LoVo (cell line): ENCODE measurements around the gene DCBLD1.
"Not testable (repeated sequence)": the region's sequence is repeated elsewhere in the genome, so short reads cannot be mapped to it uniquely, and the experiment has no call there.

ENCODE experiments used
- DNase-seq: peaks from one replicate; pipeline ENCODE4 v3.0.0-alpha.2; 2016; ENCODE audit warnings: low spot score

Gene DCBLD1

DNA sequence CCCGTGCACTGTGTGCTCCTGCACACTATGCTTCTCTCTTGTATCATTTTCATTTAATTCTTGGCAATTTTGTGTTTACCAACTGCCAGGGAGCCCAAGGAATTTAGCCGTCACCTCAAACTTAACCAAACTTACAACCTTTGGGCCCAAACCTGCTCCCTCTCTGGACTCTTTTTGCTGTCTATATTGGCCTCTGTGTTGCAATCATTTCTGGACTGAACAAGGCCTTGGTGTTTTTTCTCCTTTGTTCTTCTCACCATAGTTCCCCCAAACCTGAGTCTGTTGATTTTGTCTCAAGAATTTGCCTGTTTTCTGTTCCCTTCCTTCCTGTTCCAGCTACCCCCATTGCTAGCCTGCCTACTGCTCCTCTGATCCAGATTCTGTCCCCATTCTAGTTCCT is 19.2 kb downstream of the DCBLD1 start:
- DNase-seq: no peak

DNA sequence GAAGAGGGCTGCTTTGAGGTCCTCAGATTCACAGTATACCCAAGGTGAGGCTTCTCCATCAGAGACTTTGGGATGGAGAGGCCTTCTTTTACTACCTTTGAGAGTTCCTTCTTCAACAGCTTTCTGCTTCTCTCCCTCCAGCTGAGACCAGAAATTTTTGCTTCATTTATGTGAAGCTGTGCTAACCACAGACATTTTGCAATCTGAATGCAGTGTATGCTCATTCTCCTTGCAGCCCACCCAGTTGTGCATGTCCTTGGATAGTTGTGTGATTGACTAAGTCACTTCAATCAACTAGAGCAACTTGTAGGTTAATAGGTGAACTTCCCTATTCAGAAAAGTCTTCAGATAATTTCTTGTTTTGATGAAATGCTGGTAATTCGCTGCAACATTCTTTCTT is 20.1 kb downstream of the DCBLD1 start:
- DNase-seq: no peak

DNA sequence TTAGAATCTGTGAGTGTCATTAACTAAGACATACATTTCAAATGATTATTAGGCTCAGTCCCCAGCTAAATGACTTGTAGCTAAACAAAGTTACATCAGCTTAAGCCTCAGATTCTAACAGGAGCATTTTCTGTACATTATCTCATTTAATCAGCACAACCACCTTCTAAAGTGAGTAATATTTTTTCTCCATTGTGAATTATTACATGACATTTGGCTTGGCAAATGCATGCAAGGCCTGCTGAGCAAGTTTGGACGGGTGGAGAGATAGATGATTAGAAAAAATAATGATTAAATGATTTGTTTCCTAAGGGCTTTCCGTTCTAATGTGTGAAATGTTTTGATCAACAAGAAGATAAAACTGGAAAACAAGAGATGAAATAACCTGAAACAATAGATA is 20.7 kb downstream of the DCBLD1 start:
- no peak for DNase-seq

DNA sequence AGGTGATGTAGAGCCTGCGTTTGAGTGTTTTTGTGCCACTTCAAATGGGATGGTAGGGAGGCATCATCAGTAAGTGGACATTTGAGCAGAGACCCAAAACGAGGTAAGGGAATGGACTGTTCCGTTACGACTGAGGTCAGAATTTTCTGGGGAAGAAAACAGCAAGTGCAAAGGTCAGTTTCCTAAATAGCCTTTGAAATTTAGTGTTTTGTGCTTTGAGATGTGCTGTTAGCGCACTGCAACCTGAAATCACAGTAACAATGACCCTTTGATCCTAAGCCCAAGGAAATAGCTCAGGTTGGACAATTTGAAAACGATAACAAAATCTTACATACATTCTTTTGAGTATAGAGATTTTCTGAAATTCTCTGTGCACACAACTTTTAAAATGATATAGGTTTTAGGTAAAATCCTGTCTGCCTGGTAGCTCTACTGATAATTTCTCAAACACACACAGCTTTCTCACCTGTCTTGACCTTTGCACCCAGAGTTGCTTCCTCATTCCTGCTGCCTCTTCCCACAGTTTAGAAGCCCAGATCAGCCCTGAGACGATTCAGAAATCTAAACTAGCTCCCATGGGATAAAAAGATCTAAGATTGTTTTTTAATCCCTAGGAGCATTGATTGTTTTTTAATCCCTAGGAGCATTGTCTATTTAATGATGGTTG is 22.1 kb downstream of the DCBLD1 start:
- peak; percentile 46 for DNase-seq

DNA sequence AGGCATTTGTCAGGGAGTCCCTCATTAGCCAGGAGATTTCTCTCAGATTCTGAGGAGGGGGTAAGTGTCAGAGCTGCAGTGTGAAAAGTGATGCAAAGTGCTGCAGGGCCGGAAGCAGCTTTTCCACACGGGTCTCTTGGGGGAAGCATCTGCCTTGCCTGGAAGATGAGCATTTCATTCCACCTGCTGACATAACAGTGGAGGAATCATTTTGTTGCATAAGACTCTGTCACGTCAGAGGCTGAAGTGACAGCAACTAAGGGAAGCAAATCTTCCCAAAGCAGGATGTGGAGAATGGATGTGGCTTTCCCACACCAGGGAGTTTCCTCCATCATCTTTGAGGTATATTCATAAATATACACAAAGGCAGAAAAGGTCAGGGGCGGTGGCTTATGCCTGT is 22.8 kb downstream of the DCBLD1 start:
- DNase-seq: no peak

DNA sequence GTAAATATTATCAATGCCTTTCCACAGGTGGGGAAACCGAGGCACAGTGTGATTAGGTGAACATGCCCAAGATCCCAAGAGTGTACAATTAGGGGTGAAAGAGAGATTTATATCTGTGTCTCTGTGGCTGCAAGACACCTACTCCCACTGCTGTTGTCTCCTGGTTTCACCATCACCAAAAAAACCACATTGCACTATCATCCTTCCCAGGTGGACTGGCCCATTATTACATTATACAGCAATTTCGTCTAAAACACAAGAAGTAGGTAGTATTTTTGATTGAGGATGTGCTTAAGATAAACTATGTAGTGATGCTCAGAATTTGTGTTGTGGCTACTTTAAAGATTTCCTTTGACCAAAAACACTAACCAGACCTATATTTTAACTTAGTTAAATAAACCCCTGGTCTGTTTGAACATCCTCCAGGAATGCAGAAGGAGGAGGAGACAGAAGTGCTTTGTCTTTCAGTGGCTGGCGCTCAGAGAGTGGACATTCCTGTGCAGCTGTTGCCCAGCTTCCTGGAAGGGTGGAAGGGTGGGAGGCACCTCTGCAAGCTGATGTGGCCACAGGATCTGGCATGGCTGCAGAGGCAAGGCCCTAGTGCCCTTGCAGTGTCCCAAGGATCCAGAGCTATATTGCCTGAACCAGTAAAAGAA is 23.8 kb downstream of the DCBLD1 start:
- no peak for DNase-seq

DNA sequence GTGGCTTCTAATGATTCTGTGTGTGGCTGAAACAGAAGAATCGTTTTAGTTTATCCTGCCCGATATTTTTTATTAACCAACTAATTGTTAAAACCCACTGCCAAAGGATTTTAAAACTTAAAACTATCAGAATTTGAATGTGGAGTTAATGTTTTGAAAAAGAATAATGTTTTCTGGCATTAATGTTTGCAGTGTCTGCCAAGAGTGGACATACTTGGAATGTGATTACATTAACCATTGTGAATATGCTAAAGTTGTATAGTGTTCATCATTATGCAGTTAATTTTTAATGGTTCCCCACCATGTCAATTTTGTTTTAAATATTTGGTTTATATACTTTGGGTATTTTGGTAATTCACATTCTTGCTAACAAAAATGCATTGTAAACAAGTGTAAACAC is 24.4 kb downstream of the DCBLD1 start:
- DNase-seq: no peak

DNA sequence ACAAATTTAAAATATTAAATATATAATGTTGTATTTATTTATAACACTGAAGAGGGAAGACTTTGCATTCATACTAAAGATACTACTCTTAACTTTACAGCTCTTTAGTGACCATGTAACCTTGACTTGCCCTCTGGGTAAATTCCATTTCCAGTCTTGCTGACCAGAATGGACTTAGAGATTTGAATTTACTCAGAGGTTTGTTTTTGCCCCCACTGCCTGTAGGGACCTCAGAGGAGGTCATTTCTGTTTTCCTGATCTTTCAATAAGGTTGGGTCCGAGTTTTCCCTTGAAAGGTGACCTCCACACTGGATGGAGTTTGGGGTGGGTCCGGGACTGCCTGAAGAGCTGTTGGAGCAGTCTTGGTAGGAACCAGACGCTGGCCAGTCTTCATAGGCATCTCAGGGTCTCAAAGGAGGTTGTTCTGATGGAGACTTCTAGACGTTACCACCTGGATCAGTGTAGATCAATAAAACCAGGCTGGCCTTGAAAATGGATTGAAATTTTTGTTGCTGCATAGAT is 26.0 kb downstream of the DCBLD1 start:
- no peak for DNase-seq

DNA sequence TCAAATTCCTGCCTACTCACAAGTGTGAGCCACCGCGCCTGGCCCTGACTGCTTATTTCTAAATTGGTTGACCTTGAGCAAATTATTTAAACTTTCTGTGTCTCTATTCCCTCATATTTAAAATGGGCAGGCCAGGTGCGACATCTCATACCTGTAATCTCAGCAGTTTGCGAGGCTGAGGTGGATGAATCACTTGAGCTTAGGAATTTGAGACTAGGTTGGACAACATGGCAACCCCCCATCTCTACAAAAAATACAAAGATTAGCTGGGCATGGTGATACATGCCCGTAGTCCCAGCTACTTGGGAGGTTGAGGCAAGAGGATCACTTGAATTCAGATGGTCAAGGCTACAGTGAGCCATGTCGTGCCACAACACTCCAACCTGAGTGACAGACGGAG is 26.5 kb downstream of the DCBLD1 start:
- DNase-seq: no peak

DNA sequence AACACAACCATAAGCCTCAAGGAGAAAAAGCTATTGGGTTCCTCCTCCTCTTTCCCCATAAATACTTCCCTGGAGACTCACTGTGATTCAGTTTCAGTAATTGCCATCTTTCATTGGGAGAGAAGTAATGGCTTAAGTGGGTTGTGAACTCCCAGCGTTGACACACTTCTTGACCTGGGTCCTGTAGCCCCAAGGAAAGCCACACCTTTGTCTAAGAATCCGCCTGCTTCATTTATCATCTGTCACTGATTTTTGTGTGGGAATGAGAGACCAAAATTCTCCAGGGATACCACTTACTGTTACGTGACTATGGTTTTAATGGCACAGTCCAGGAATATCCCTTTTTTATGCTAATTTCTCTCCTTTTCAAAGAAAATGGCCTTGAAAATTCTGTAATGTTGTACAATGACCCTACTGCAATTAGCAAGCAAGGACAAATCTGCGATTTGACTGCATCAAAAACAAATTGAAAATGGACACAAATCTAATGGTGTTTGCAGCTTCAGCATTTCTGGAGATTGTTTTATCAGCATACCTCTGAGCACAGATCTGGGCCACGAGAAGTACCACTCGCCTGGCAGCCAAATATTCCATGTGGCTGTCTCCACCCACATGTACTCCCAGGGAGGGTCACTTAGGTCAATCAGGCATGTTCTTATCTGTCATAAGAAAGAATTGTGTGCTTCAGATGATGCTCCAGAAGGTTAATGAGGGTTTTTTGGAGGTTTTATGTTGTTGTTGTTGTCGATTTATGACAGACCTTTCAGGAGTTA is 29.8 kb downstream of the DCBLD1 start:
- DNase-seq: no peak

DNA sequence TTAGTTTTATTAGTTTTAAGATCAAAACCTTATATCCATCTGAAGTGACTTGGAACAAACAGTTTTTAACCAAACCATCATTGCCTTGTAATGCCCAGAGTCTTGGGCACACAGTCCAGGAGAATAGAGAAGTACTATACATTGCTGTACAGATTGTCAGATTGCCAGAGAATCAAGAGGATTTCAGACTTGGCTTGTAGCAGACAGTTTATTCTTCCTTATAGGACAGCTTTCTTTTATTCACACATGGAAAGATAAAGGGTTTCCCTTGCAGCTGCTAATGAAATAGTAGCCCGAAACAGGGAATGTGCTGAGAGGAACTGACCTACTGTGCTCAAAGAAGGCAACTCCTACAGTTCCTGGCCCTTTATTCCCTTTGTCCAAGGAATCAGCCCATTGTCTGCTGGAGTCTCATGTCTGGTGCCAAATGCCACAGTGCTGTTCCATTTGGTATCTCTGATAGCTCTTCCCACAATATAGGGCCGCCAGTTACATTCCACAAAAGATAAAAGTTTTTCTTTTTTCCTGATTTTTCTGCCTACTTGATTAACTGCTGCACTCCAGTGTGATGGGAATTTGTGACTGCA is 30.6 kb downstream of the DCBLD1 start:
- no peak for DNase-seq

DNA sequence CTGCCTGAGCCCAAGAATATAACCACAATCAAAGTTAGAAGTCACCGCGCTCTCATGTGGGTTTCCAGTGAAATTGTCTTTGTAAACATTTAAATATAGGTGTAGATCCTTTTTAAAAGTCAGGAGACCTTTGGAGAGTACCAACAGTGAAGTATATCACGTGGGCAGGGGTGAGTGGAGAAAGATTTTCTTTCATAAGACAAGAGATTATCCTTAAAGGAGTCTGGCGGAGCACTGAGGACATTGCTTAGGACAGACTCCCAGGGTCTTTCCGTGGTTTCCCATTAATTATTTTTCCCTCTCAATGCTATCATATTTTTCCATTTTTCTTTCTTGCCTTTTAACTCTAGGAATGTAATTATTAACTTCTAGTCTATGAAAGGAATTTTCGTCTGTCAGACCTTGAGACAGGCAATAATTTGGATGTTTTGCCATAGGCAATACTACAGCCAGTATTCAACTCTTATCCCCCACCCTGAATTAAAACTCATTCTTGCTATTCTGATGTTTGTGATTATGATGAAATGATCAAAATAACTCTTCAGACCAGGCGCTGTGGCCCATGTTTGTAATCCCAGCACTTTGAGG is 31.4 kb downstream of the DCBLD1 start:
- no peak for DNase-seq

DNA sequence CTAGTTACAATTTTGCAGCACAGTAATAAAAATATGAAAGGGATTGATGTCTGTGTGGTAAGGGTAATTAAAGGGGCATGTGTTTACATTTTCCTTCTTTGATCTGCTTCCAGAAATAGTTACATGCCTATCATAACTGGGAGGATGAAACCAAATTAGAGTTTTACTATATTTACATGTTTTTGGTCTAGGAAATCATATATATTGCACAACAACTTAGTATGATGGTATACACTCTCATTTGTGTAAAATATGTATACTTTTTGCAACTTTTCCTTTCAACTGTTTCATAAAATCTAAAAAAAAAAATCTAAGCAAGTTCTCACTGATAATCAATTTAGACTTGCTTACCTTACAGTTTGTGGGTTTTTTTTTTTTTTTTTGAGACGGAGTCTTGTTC is 32.2 kb downstream of the DCBLD1 start:
- no peak for DNase-seq

DNA sequence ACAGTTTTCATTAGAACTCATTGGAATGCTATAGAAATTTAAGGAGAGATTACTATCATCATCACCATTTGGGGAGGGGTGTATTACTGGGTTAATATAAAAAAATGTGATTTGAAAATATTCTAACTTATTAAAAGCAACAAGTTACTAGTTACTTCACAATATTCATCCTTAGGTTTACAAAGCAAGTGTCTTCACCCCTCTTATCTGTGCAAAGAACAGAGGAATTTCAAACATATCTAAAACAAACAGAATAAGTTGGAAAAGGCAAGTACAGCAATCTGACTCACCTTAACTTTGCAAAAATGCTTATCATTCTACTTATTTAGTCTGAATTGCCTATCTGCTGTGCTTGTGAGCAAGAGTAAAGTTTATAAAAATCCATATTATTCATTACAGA is 32.9 kb downstream of the DCBLD1 start:
- DNase-seq: no peak

DNA sequence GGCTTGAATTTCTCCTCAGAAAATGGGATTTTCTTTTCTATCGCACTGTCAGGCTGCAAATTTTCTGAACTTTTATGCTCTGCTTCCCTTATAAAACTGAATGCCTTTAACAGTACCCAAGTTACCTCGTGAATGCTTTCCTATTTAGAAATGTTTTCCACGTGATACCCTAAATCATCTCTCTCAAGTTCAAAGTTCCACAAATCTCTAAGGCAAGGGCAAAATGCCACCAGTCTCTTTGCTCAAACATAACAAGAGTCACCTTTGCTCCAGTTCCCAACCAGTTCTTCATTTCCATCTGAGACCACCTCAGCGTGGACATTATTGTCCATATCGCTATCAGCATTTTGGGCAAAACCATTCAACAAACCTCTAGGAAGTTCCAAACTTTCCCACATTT is 35.5 kb downstream of the DCBLD1 start:
- DNase-seq: not testable (repeated sequence)

DNA sequence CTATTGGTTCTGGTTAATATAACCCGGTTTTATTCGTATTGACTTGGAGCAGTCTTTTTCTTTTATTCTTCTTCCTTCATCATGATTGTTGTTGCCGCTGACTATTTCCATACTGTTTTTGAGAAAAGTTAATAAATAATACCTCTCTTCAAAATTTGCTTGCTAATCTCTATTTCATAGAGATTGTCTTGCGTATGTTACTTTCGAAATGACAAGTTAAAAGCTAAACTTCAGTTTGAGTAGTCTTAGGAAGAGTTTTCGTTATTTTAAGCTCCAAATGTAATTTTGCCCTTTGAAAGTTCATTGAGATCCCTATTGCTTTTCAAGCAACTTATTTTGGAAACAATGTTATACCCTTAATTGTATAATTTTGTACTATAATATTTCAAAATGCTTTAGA is 36.4 kb downstream of the DCBLD1 start:
- no peak for DNase-seq

DNA sequence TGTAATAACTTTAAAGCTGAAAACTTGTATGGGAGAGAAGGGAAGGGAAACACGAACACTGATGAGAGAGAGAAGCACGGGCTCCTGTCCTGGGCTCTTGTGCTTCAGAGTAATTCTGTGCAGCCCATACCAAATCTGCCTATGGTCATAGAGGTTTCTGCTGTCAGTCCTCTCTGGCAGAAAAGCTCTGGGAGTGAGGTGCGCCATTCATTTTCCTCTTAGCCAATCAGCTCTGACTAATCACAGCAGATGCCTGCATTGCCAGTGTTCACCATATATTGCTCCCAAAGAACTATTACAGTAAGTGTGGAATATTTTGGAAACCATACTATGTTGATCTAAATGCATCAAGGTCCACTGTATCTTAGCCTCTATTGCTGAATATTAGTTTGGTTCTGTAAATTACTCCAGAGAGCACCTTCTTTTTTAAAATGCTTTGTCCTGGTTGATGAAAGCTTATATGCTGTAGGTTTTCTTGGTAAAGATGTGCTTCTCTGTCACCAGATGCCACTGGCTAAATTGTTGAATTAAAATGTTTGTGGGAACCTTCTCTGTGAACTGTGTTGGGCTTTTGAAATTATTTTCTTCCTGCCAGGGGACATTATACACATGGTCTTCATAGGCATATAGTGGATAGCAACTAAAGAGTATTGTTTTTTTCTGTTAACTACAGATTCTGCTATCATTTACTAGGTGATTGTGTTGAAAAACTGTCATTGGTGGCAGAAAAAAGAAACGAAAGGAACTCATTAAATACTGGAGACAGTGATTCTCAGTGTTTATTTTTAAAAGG is 38.3 kb downstream of the DCBLD1 start:
- no peak for DNase-seq

DNA sequence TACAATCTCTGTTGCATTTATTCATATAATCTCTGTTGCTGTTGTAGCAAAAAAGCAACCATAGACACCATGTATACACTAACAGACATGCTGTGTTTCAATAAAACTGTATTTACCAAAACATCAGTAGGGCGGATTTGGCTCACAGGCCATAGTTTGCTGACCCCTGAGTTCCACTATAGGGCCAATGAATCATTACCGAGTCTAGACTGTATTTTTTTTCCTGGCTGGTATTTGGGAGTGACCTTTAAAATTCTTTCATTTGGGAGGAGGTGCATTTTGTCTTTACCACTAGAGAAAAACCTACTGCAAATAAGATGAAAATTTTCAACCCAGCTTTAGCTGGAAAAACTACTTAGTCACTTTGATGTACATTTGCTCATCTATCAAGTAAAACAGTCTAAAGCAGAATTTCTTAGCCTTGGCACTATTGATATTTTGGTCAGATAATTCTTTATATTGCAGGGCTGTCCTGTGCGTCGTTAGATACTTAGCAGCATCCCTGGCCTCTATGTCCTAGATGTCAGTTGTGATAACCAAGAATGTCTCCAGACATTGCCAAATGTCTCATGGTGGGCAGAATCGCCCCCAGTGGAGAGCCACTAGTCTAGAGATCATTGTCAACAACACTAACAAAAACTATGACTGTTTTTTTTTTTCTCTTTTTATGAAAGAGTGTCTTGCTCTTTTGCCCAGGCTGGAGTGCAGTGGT is 39.5 kb downstream of the DCBLD1 start:
- no peak for DNase-seq

DNA sequence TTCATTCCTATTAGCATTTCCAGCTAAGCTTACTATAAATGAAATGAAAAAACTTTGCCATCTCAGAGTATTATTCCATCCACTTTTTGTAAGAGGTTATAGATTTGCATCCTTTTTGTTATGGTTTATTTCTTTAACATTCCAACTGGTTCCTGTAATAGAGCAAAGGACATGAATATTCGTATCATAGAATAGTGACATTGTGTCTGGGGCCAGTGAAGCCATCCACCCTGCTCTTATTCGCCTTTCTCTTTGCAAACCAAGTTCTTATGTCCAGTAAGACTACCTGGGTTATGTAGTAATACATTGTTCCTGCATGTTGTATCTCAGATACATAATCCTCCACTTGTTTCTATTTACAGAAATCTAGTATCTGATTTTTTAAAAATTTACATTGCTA is 43.1 kb downstream of the DCBLD1 start:
- DNase-seq: no peak

DNA sequence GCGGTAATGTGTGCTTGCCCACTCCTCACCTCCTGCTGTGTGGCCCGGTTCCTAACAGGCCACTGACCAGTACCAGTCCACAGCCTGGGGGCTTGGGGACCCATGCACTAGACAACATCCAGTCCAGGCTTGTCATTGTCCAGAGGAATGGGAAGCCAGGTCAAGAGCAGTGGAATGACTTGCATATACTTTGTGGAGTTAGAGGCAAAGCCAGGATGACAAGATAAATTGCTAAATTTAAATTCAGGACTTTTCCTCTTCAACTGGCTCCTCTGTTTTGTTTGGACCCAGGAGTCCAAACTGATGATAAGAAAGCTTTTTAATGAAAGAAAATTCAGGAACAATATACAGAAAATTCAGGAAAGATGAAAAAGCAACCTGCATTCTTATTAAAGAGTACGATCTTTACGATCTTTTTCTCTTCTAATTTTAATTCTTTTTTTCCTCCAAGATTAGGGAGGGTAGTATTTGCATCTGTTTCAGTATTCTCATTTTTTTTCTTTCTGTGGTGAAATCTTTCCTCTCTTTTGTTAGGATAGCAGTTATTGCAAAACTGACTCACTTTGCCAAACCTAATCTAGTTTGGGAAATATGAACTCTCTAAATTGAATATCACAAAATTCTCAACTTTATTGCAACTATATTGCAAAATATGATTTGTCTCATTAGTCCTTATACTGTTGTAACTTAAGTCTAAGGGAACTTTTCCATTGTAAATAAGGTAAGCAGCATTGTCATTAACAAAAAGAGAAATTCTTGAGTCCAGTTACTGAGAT is 48.2 kb downstream of the DCBLD1 start:
- DNase-seq: no peak
